GM08714 (cell line): Measurements from ENCODE around the gene KCTD3.

Source experiments
- H3K4me3 ChIP-seq: fragments of 200-500 bp; sonication (Bioruptor generic); 2 replicates; pipeline ENCODE4 v1.5.1; 2014; ENCODE audit warnings: mild to moderate bottlenecking, low read length, inconsistent platforms
- ZNF274 ChIP-seq: IDR thresholded peaks from 2 replicates; pipeline ENCODE4 v1.6.1; 2012; ENCODE audit warnings: mild to moderate bottlenecking, low read depth, low read length

KCTD3 gene

DNA sequence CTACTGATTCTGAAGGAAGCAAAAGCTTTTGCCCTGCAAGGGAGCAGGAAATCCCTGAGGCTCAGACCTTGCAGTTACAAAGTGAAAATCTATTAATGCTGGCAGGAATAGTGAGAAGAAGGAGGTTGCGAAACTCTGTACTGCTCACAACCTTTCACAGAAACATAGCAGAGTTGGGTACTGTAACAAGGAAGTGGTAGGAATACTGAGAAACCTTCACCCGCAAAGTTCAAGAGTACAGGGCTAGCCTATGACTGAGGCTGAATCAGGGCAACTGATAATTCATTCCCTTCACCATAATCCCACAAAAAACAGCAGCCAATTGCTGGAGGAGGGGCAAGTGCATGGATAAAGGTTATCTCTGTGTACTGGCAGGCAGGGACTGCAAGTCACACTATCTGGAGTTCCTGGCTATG is 23.9 kb upstream of the KCTD3 start:
- H3K4me3 ChIP-seq: no peak overlapping the region
- TF ChIP-seq ZNF274: no peak

DNA sequence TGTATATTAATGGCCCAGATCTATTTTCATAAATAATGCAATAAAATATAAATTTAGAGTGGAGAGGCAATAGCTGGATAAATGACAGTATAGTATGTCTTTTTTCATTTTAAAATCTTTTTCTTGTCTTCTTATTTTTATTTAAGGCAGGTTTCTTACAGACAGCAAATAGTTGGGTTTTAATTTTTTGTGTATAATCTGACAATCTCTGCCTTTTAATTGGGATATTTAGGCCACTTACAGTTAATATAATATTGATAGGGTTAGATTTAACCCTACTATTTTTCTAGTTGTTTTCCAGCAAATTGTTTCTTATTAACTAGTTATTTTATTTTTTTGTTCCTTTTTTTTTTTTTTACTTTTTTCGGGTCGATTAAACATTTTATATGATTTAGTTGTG is 23.3 kb upstream of the KCTD3 start:
- TF ChIP-seq ZNF274: no peak
- H3K4me3 ChIP-seq: no peak overlapping the region

DNA sequence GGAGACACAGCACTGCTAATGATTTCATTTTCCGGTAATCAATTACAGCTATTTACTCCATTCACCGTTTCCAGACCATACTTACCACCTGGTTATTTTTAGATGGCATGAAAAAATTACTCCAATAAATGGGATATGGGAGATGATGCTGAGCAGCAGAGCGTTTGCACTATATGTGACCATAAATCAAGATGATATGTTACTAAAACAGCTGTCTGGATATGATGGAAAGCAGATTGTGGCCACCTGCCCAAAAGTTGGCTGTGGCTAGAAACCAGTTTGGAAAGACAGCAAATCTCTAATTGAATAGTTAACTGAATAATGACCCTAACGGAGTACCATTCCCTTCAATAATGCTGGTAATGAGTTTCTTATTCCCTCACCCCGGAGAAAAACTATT is 22.5 kb upstream of the KCTD3 start:
- H3K4me3 ChIP-seq: no peak overlapping the region
- TF ChIP-seq ZNF274: no peak

DNA sequence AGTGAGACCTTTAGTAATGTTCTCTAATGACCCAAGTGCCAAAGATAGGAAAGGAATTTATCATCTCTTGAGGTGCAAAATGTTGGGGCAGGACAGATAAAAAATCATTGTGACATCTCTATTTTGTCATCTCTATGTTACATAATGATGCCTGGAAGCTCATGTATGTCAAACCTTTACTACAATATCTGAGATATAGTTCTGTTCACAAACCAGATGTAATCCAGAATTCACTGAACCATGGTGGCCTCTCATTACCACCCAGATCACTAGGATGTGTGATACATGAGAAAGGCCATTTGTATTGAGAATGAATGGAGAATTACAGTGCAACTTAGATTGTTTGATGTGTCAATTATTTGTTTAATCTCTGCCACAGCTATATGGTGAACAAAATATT is 22.0 kb upstream of the KCTD3 start:
- no peak for TF ChIP-seq ZNF274
- H3K4me3 ChIP-seq: no peak overlapping the region

DNA sequence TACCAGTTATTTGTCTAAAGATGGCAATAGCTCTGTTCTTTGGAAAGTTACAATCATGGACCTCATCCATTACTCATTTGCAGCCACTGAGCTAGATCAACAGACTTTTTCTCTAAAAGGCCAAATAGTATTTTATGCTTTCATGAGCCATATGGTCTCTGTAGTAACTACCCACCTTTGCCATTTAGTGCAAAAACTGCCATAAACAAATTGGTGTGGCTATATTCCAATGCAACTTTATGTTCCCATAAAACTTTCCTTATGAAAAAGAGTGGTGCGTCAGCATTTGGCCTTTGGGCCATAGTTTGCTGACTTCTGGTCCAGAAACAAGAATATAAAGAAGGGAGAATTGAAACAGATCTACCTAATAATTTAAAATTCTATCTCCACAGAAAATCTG is 20.1 kb upstream of the KCTD3 start:
- H3K4me3 ChIP-seq: no peak overlapping the region
- TF ChIP-seq ZNF274: no peak

DNA sequence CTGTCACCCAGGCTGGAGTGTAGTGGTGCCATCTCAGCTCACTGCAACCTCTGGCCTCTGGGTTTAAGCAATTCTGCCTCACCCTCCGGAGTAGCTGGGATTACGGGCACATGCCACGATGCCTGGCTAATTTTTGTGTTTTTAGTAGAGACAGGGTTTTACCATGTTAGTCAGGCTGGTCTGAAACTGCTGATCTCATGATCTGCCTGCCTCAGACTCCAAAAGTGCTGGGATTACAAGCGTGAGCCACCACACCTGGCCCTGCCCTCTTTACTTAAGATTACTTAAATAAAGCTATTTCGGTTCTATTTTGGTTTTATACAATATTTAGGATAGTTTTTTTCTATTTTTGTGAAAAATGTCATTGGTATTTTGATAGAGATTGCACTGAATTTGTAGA is 15.3 kb upstream of the KCTD3 start:
- no peak for TF ChIP-seq ZNF274
- H3K4me3 ChIP-seq: no peak overlapping the region

DNA sequence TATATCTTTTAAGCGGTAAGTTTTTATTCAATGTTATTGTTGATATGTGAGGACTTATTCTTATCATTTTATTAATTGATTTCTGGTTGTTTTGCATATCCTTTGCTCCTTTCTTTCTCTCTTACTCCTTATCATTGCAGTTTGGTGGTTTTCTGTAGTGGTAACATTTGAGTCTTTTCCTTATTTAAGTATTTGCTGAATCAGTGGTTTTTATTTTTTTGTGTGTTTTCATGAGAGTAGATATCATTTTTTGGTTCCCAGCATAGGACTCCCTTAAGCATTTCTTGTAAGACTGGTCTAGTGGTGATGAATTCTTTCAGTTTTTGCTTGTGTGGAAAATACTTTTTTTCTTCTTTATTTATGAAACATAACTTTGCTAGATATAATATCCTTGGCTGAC is 12.2 kb upstream of the KCTD3 start:
- TF ChIP-seq ZNF274: no peak
- H3K4me3 ChIP-seq: no peak overlapping the region

DNA sequence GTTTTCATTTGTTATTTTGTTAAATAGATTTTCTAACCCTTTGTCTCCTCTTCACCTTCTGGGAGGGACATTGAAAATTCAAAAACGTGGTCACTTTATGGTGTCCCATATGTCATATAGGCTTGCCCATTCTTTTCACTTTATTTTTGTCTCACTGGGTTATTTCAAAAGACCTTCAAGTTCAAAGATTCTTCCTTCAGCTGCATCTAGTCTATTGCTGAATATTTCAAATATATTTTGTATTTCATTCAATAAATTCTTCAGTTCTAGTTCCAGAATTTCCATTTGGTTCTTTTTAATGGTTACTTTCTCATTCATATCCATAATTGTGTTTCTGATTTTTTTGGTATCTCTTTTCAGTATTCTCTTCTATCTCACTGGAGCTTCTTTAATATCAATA is 11.6 kb upstream of the KCTD3 start:
- TF ChIP-seq ZNF274: no peak
- no peak overlapping the region for H3K4me3 ChIP-seq

DNA sequence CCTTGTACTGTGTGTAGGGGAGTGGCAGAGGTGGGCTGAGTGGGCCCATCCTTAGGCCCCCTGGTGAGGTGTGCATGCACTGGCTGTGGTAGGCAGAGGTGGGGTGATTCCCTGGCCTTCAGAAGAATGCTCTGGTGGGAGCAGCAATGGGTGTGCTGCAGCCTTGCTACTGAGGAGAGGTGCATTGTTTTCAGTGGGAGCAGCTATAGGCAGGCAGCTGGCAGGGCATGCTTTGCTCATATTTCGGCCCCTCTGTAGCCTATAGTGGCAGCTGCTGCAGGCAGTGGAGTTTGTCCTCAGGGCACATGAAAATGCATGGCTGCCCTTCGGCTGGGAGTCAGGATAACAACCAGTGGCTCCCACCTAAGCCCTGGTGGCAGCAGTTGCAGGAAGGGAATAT is 10.1 kb upstream of the KCTD3 start:
- H3K4me3 ChIP-seq: no peak overlapping the region
- no peak for TF ChIP-seq ZNF274

DNA sequence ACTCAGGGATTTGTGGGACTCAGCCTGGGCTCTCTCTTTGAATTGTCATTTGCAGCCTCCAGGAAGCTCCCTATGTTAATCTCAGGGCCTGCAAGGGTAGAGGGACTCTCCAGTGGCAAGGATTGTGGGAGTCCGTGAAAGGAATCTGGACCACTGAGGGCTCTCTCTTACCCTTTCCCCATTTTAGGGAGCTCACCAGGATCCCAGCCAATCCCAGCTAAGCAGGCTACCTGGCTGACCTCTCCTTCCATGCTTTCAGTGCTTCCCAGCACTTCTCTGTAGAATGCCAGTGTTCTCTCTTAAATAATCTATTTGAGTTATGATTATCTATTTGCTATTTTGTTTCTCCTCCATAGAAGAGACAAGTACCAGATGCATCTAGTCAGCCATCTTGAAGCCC is 9.6 kb upstream of the KCTD3 start:
- no peak for TF ChIP-seq ZNF274
- no peak overlapping the region for H3K4me3 ChIP-seq

DNA sequence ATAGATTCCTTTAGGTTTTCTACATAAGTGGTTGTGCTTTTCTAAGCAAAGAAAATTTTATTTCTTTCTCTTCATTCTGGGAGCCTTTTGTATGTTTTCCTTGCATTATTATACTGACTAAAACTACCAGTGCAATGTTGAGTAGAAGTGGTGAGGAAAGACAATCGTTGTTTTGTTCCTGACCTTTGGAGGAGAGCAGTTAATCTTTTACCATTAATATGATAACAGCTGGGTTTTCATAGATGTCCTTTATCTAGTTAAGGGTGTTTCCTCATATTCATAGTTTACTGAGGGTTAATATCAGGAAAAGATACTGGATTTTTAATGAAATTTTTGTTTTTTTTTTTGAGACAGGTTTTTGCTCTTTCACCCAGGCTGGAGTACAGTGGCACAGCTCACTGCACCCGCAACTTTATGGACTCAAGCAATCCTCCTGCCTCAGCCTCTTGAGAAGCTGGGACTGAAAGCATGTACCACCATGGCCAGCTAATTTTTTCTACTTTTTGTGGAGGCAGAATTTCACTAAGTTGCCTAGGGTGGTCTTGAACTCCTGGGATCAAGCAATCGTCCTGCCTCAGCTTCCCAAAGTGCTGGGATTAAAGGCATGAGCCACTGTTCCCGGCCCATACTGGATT is 9.0 kb upstream of the KCTD3 start:
- H3K4me3 ChIP-seq: no peak overlapping the region
- TF ChIP-seq ZNF274: no peak

DNA sequence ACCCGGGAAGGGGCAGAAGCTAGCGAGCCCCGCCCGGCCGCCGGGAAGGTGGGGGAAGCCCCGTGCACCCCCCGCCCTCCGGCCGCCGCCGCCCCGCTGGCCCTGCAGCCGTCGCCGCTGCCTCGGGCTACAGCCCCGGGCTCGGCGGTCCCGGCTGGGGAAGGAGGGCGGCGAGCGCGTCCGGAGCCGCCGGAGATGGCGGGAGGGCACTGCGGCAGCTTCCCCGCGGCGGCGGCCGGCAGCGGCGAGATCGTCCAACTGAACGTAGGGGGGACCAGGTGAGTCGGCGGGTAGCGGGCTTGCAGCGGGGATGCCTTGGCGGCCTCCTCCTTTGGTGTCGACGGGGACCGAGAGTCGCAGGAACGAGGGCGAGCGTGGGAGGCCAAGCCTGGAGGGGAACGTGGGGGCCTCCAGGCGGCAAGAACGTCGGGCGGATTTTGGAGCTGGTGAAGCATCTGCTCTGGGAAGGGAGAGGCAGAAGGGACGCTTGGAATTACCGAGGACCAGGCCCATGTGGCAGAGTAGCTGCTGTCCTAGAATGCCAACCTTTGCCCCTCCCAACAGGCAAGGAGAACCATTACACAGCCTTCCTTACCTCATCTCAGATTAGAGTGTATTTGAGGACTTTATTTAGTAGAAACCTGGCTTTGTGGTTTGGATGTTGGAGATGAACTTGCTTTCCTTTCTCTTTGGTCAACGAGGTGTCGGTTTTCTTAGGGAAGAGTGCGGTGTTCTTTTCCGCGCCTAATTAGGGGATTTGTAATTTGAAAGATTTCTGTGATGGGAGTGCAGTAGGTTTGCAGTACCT is 591 bp downstream of the KCTD3 start:
- no peak for TF ChIP-seq ZNF274

DNA sequence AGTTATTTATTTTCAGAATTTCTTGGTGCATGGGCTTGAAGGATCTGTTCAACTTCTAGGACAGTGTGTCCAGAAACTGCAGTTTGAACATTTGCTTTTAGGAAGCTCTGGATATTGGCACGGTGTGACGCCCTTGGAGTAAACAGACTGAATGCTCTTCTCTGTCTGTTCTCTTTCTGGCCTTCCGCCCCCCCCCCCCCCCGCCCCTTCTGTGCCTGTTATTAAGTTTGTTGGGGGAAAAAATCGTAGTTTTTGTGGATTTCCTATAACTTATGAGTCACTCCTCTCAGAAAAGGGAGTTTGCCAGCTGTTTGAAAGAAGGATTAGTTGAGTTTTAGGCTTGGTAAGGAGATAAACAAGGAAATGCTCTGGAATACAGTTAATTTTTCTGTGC is 1.2 kb downstream of the KCTD3 start:
- TF ChIP-seq ZNF274: no peak
- peak overlapping the region; percentile 96 for H3K4me3 ChIP-seq

More for the DNA sequence above, 591 bp downstream of the KCTD3 start:
- peak overlapping the region; percentile 96 for H3K4me3 ChIP-seq

DNA sequence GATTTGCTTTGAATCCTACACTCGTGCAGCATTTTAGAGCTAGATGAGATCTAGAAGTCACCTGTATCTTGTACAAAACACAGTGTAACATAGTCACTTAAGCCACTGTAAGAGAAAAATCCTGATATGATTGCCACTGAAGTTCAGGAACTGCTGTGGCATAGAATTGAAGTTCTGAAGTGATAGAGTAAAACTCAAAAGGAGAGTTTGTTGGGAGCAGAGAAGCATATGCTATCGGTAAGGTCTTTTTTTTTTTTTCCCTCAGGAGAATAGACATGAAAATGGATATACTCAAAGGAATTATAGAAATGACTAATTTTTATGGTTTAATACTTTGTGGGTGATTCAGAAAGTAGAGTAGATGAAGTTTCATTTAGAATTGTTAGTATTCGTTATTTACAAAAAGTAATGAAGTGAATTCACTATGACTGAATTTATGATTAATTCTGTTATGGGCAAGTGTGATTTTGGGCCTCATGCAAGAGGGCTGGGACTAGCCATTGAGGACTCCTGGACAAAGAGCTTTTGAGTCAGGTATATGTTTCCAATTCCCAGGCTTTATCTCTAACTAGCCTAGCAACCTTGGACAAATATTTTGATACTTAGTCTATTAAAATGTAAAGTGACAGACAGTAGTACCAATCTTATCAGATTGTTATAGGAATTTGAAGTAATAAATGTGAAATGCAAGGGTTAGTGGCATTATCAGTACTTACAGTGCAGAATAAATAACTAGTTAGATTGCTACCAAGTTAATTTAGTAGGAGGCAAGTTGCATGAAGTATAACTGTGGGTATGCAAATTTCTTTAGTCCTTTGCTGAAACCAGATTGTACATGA is 3.1 kb downstream of the KCTD3 start:
- no peak for TF ChIP-seq ZNF274
- H3K4me3 ChIP-seq: peak overlapping the region; percentile 23; the same call in 1 of the 2 replicates

DNA sequence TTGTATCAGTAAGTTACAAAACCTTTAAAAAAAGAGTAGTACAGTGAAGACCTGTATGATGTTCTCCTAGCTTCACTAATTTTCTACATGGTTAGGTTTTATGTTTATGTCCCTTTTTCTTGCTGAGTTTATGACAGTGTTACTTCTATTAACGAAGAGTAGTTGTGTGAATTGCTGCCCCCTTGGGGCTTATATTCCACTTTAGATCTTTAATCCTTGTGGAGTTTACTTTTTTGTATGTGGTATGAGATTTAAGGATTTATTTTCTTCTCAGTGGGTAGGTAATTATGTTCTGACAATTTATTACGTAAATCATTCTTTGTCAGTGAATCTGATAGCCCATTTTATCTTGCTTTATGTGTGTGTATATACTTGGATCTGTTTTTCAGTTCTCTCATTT is 14.8 kb downstream of the KCTD3 start:
- H3K4me3 ChIP-seq: no peak overlapping the region
- no peak for TF ChIP-seq ZNF274
